ENCODE measurements around the gene GDI1.

The GDI1 gene

DNA sequence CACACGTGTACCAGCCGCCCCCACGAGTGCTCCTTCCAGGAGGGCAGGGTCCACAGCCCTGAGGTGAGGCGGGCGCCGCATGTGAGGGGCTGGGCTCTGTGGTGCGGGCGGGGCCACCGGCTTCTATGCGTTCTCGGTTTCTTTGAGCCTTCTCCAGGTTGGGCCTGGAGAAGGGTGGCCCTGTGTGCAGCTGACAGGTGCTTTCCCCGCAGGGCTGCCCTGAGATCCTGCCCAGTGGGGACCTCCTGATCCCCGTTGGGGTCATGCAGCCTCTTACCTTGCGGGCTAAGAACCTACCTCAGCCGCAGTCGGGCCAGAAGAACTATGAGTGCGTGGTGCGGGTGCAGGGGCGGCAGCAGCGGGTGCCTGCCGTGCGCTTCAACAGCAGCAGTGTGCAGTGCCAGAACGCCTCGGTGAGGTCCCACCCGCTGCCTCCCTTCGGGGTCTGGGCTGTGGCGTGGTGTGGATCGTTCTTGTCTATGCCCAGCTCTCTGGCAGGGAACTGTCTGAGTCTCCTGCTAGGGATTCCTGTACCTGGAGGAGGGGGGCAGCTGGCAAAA is 27.9 kb downstream of the GDI1 start:
- no peak for DNase-seq

DNA sequence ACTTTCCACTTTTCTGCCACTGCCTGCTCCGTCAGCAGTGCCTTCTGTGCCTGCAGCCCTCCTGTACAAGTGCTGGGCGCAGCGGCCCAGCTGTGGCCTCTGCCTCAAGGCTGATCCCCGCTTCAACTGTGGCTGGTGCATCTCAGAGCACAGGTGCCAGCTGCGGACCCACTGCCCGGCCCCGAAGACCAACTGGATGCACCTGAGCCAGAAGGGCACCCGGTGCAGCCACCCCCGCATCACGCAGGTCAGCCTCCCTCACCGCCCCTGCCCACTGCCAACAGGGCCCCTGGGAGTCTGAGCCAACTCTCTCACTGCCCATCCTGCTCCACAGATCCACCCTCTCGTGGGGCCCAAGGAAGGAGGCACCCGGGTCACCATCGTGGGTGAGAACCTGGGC is 28.6 kb downstream of the GDI1 start:
- DNase-seq: no peak

DNA sequence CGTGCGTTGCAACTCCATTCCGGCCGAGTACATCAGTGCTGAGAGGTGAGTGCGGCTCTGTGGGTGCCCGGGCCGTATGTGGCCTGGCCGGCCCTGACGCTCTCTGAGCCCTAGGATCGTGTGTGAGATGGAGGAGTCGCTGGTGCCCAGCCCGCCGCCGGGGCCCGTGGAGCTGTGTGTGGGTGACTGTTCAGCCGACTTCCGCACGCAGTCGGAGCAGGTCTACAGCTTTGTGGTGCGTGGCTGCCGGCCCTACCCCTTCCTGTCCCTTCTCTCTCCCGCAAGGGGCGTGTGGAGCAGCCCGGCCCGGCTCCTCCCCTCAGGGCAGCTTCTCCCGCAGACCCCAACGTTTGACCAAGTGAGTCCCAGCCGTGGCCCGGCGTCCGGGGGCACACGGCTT is 29.1 kb downstream of the GDI1 start:
- no peak for DNase-seq

DNA sequence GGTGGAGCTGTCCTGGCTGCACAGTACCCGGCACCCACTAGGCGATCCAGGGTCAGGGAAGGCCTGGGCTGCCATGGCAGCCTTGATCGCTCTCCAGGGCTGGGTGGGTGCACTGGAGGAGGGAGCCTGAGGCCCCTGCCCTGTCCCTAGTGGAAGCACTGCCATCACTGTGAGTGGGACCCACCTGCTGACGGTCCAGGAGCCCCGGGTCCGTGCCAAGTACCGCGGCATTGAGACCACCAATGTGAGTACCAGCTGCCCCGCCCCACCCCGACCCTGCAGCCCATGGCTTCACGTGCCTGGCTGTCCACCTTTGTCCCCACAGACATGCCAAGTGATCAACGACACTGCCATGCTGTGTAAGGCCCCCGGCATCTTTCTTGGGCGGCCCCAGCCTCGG is 30.0 kb downstream of the GDI1 start:
- no peak for DNase-seq

DNA sequence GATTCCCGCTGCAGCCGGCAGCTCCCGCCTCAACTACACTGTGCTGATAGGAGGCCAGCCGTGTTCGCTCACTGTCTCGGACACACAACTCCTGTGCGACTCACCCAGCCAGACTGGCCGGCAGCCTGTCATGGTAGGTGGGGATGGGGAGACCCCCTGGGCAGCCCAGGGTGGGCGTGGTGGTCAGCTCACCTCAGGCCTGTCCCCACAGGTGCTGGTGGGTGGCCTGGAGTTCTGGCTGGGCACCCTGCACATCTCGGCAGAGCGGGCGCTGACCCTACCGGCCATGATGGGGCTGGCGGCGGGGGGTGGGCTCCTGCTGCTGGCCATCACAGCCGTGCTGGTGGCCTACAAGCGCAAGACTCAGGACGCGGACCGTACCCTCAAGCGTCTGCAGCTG is 30.6 kb downstream of the GDI1 start:
- no peak for DNase-seq

DNA sequence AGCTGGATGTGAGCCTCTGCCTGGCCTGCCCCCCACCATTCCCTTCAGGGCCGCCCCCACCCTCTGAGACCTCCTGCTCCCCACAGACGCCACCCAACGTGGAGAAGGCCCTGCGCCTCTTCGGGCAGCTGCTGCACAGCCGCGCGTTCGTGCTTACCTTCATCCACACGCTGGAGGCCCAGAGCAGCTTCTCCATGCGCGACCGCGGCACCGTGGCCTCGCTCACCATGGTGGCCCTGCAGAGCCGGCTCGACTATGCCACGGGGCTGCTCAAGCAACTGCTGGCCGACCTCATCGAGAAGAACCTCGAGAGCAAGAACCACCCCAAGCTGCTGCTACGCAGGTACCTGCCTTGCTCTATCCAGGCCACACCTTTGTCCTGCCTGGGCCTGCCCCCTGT is 31.3 kb downstream of the GDI1 start:
- no peak for DNase-seq

DNA sequence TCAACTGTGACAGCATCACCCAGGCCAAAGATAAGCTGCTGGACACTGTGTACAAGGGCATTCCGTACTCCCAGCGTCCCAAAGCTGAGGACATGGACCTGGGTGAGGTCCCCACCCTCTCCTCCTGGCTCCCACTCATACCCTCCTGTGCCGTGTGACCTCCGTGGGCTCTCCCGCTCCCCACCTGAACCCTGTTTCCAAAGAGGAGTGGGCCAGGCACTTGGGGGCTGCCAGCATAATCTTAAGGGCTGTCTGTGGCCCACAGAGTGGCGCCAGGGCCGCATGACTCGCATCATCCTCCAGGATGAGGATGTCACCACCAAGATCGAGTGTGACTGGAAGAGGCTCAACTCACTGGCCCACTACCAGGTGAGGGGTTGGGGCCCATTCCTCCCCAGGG is 32.2 kb downstream of the GDI1 start:
- no peak for DNase-seq

DNA sequence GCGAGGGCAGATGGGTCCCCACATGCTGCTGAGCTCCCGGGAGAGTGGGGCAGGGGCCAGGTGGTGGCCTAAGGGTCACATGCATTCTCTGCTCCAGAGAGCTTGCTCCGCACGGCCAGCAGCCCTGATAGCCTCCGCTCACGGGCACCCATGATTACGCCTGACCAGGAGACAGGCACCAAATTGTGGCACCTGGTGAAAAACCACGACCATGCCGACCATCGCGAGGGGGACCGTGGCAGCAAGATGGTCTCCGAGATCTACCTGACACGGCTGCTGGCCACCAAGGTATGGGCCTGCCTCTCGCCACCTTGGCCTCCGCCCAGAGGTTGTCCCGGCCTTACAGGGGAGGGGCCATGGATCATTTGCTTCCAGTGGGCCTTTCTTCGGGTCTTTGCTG is 32.9 kb downstream of the GDI1 start:
- no peak for DNase-seq

DNA sequence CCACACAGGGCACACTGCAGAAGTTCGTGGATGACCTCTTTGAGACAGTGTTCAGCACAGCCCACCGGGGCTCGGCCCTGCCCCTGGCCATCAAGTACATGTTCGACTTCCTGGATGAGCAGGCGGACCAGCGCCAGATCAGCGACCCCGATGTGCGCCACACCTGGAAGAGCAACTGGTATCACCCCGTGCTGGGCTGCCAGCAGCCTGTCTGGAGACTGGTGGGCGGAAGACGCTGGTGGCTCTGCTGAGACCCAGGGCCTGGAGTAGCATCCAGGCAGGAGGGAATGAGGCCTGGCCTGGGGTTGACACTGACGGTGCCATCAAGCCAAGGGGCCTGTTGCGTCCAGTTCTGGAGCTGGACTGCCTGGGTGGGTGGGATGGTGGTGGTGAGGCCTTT is 33.5 kb downstream of the GDI1 start:
- DNase-seq: no peak

DNA sequence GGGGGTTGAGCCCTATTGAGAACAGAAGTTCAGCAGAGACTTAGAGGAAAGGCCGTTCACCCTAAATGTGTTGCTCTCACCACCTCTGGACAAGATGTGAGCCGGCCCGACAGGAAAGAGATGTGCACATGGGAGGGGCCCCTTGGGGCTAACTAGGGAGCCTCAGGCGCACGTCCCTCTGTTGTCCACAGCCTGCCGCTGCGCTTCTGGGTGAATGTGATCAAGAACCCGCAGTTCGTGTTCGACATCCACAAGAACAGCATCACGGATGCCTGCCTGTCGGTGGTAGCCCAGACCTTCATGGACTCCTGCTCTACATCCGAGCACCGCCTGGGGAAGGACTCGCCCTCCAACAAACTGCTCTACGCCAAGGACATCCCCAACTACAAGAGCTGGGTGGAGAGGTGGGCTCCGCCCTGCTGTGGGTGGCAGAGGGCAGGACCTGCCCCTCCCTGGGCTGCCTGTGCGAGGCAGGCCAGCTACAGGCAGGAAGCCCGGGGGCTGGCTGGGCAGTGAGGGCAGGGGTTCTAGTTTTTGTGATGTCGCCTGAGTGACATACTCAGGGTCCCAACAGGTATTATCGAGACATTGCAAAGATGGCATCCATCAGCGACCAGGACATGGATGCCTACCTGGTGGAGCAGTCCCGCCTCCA is 34.1 kb downstream of the GDI1 start:
- no peak for DNase-seq

DNA sequence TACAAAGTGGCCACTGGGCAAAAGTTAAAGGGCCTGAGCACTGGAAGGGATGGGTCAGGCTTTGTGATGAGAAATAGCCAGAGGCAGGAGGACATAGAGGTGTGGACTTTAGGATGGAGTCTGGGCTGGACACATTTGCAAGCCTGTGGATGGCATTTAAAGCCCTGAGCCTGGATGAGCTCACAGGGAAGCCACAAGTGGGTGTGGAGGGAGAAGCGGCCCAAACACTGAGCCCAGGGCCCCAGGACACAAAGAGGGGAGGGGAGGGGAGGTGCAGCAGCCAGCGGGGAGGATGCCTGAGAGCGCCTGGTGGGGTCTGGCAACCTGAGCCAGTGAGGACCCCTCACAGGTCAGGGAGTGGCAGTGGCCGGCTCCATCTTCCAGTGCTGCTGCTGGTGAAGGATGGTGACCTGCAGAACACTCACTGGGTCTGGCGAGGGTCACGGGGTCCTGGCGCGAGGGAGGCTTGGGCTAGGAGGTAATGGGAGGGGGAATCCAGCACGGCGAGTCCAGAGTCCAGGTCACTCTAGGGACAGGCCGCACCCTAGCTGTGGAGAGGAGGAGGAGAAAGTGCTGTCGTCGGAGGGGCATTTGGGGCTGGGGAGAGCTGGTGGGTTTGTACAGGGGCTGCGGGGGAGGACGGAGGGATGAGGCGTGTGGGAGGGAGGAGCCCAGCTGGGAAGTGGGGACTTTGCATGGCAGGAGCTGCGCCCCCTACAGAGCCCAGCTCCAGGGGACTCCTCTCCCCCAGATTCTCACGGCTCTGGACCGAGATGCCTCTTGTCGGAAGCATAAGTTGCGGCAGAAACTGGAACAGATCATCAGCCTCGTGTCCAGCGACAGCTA is 35.1 kb downstream of the GDI1 start:
- DNase-seq: no peak

DNA sequence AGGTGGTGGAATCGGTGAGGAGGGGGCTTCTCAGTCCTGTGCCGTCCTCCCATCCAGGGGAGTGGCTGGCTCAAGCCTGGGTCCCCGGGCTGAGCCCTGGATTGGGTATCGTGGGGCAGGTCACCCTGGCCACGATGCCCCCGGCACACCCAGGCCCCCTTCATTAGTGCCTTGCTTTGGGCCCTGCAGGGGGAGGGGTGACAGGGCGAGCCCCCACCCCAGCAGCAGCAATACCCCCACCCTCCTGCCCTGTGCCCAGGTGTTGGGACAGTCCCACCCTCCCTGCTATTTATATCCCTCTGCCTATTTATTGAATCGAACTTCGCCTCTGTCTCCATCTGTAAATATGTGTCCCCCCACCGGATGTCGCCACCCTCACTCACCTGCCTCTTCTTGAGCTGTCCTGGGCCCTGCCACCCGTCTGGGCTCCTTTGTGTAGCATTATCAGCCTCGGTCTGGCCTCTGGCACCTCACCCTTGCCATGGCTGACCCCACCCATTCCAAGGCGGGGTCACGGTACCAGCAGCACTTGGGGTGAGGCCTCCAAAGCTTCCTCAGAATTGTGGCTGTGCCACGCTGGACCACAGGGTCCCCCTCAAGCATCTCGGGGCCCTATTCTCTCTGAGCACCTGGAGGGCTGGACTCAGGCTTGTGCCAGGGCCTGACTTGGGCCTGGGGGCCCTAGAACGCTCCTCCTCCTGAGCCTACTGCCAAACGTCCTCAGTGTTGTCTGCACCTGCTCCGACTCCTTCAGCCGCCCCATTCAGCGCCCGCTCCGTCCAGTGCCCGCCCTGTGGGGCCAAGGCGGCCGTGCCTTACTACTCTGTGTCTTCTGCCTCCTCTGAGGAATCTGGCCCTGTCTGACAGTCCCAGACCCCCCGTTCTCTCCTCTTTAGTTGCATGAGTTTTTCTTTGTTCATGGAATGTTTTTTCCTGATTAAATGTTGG is 36.0 kb downstream of the GDI1 start:
- DNase-seq: no peak

DNA sequence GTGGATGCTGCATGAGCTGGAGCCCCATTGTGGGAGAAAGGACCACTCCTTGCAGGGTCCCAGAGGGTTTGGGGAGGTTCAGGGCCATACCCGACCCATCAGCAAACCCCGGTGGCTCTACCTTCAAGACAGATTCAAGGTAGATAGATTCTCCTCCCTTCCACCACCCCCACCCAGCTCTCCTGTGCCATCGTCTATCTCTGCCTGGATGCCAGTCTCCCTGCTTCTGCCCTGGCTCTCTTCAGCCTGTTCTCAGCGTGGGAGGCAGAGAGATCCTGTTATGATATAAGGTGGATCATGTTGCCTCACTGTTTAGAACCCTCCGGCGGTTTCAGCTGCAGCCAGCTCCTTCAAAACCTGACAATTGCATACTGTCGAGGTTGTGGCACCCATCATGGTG is 36.7 kb downstream of the GDI1 start:
- no peak for DNase-seq

DNA sequence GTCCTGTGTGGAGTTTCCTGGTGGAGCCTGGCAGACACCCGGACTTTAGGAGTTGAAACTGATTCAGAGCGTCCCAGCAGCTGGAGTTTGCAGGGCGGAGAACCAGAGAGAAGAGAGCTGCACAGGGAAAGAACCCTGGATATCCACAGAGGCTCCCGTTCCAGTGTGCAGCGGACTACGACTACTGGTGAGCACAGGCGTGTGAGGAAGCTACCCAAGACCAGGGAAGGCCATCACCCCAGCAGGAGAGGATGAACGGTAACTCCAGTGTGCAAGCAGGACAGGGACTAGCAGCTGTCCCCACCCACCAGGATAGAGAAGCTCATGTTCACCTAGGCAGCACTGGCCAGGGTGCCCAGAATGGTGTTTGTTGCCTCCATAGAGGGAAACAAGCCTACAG is 39.9 kb downstream of the GDI1 start:
- DNase-seq: no peak

DNA sequence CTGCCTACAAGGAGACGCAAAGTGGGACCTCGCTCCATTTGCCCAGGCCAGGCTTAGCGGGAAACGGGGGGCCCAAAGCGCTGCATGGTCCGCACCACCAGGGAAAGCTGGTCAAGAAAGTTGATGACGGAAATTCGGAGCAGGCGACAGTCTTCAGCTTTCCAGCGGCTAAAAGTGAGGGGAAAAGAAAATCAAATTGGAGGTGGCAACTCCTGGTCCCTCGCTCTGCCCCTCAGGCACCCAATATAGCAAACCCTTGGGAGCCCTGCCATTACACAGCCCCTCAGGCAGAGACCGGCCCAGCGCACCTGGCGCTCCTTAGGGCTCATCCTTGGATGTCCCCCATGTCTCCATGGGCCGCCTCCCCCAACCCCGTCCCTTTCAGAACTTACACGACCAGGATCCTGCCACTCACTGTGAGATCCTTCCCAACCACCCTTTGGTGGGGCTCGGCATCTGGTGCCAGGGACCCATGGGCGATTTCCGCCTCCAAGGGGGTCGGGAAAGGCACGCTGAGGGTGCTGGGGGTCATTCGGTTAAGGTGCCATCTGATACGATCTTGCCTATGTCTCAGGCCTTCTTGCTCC is 41.0 kb downstream of the GDI1 start:
- no peak for DNase-seq

DNA sequence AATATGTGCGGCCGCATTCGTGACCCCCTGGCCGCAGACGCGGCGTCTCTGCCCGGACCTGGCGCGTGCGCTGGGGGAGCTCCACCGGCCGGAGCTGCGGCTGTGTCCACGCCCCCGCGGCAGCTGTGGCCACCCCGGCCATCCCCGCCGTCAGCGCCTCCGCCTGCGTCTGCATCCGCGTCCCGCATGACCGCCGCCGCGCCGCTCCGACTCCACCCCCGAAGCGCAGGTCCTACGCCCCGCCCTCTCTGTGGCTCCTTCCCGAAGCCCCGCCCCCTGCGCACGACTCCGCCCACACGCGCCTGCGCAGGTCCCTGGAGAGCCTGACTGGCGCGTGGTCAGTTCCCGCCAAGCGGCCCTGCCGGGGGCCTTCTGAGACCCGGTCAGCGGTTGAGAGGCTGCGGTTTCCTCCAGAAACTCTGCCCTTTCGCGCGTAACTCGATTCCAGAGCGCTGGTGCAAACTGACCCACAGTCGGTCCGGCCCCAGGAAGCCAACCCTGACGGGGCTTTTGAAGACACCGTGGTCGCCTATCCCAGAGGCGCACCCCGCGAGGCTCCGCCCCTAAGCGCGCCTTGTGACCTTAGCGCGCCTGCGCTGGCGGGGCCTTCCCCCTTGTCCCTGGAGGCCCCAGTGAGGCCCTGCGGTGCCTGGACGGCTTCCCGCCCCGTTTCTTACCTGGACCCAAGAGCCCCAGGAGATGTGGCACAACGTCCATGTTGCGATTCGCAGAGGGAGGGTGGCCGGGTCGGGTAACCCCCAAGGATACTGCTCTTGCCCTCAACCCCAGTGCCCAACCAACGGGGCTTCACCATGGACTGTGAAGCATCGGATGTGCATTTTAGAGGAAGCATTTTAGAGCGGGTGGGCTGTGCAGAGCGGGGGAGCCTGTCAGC is 42.0 kb downstream of the GDI1 start, which contains the start of gene LAGE3:
Gene LAGE3 (minus strand): TSS at position 554 of the 895 bp plus-strand sequence. CDS start 366 bp downstream, at position 188.
- peak; percentile 33 for DNase-seq

DNA sequence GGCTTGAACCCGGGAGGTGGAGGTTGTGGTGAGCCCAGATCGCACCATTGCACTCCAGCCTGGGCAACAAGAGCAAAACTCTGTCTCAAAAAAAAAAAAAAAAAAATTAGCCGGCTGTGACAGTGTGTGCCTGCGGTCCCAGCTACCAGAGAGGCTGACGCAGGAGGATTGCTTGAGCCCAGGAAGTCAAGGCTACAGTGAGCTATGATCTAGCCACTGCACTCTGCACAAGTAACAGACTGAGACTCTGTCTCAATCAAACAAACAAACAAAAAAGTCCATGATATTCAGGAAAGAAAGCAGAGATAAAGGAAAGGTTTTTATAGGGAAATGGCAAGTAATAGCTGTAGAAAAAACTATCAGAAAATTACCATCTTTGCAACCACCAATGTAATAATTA is 44.2 kb downstream of the GDI1 start:
- DNase-seq: no peak

DNA sequence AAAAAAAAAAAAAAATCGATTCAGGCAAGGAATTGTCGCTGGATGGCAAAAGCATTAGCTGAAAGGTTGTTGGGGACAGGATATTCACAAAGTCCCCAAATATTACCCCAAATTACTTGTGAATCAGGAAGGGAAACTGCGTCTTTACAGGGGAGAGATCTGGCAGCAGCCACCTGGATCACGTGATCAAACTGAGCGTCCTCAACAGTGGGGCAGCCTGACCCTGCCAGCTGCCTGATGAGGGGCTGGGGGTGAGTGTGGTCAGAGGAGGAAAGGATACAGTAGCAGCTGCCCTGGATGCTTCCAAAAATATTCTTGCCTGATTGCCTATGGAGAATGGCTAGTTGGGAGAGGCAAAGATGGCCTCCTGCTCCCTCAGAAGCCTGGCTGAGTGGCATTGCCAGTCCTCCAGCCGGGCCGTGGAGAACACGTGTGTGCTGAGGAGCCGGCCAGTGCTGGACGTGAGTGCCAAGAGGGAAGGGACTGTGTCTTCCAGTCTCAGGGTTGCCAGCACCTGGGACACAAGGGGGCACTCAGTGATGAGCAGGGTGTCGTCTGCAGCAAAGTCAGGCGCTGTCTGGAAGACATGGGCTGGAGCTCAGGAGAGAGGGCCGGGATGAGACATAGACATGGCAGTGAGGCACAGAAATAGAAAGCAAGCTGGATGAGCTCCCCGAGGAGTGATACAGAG is 45.1 kb downstream of the GDI1 start:
- DNase-seq: no peak

DNA sequence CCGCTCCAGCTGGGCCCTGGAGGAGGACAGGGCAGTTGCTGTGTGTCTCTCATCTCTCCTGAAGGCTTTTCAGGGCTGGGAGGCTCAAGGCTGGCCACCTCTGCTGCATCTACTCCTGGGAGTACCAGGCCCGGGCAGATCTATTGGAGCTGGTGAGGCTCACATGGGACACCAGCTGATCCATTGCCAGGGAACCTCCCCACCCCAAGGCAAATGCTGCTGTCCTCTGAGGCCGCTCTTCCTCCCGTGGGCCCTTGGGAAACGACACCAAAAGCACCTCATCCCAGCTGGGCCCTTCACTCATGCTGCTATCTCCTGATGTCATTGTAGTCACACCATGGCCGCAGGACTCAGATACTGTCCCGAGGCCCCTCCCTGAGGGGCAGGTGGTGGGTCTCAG is 45.8 kb downstream of the GDI1 start:
- DNase-seq: no peak

DNA sequence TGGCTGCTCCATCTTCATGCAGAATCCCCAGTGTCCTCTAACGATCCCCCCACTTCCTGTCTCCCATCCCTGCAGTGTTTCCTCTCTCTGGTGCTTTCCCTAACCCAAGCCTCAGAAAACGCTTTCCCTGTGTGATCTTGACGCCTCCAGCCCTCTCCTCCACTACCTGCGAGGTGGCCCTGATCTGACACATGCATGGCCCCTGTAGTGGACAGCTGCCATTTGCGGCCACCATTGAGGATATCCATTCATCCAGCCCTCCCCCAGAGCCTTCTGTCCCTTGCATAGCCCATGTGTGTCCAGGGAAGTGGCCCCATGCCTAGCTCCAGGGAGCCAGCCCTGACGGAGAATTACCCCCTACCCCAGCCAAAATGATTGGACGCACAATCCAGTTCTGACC is 46.4 kb downstream of the GDI1 start:
- DNase-seq: no peak
